DND-41 (cell line): Measurements from ENCODE around the gene TCF4.

Experiments
- ATAC-seq: fragments of 200-7000 bp; cut with Tn5 transposase; 3 replicates; pipeline ENCODE4 v1.9.1; 2021; ENCODE audit warnings: low read depth; ENCODE audit not compliant: insufficient read depth
- DNase-seq: peaks from one replicate; pipeline ENCODE4 v3.0.0-alpha.2; 2020
- H2AFZ ChIP-seq: 2 replicates; pipeline ENCODE4 v1.6.0; 2012; ENCODE audit warnings: low read depth, low read length
- H3K27ac ChIP-seq: 2 replicates; pipeline ENCODE4 v1.5.1; 2012; ENCODE audit warnings: low read length, inconsistent platforms
- H3K27me3 ChIP-seq: fragments of 200-600 bp; sonication (generic); 2 replicates; pipeline ENCODE4 v1.6.0; 2012; ENCODE audit warnings: low read length, mild to moderate bottlenecking, inconsistent platforms; ENCODE audit not compliant: insufficient read depth, poor library complexity
- H3K36me3 ChIP-seq: 2 replicates; pipeline ENCODE4 v1.5.1; 2012; ENCODE audit warnings: low read length, inconsistent platforms; ENCODE audit not compliant: insufficient read depth
- H3K4me1 ChIP-seq: 2 replicates; pipeline ENCODE4 v1.5.1; 2012; ENCODE audit warnings: mild to moderate bottlenecking, low read length; ENCODE audit not compliant: insufficient read depth
- H3K4me2 ChIP-seq: 2 replicates; pipeline ENCODE4 v1.6.0; 2012; ENCODE audit warnings: mild to moderate bottlenecking, moderate library complexity, low read length, inconsistent platforms; ENCODE audit not compliant: insufficient read depth
- H3K4me3 ChIP-seq, 2 experiments: fragments of 200-600 bp in 1 of 2; shearing (Covaris generic) in 1 of 2; 2 replicates each; pipeline ENCODE4 v1.5.1; 2012 to 2016; ENCODE audit warnings: inconsistent platforms in 2 of 2, low read length in 2 of 2, mild to moderate bottlenecking in 2 of 2, low read depth in 1 of 2, moderate library complexity in 1 of 2
- H3K79me2 ChIP-seq: 2 replicates; pipeline ENCODE4 v1.6.0; 2012; ENCODE audit warnings: low read length, inconsistent platforms; ENCODE audit not compliant: insufficient read depth
- H3K9ac ChIP-seq: 2 replicates; pipeline ENCODE4 v1.6.0; 2012; ENCODE audit warnings: low read depth, mild to moderate bottlenecking, inconsistent platforms, low read length, moderate library complexity
- H3K9me3 ChIP-seq: 2 replicates; pipeline ENCODE4 v1.5.1; 2012; ENCODE audit warnings: low read length, moderate library complexity, mild to moderate bottlenecking, inconsistent platforms; ENCODE audit not compliant: insufficient read depth, severe bottlenecking
- H4K20me1 ChIP-seq: 2 replicates; pipeline ENCODE4 v1.6.0; 2012; ENCODE audit warnings: low read length; ENCODE audit not compliant: insufficient read depth
- EZH2 ChIP-seq: IDR thresholded peaks from 3 replicates; pipeline ENCODE4 v1.6.1; 2012; ENCODE audit warnings: borderline replicate concordance, low read depth, mild to moderate bottlenecking, moderate library complexity, low read length, inconsistent platforms; ENCODE audit not compliant: severe bottlenecking
- TF ChIP-seq, protein P1 (sequence below): IDR thresholded peaks from 2 replicates; pipeline ENCODE4 v1.5.1; 2012; ENCODE audit warnings: borderline replicate concordance, low read length, moderate library complexity, mild to moderate bottlenecking; ENCODE audit not compliant: poor library complexity, severe bottlenecking; ENCODE audit errors: extremely low read depth

Gene TCF4

DNA sequence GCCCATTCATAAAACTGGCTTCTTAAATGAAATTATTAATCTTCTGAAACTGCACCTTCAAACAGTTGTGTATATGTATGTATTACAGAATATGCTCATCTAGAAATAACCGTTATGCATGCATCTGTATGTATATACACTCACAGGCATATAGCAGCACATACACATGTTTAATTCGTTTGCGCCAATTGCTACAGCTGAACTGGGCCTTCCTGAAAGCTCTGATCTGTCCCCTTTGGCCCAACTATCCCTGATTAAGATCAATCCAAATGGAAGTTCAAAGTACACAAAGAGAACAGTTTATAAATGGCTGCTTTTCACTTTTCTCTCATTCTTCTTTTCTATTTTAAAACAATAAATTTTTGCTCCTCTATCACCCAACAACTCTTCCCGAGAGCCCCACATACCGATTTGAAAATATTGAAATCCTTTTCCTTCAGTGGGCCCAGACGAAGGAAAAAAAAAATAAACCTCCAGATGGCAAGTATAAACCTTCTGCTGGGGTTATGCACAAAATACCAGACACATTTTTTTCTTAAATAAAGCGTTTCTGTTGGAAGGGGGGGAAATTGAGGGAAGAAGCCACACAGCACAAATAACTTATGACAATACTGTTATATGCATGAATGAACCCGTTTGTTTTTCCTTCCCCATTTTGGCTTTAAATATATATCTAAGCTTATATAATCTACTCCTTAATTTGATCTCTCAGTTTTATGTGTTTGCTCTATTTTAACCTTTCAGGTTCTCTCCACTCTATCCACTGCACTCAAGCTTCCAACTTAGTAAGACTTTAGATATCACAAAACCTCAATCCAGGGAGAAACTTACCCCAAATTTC is 267.3 kb downstream of the TCF4 start:
- H3K9me3 ChIP-seq = no peaks in the 10 kb centered on the region
- ATAC-seq (no peak), DNase-seq (no peak)
- no peak overlapping the region for H3K9ac ChIP-seq
- no peak overlapping the region for H3K4me2 ChIP-seq
- no peaks in the 10 kb centered on the region for H4K20me1 ChIP-seq
- peaks cover 9% of the 10 kb centered on the region for H3K4me1 ChIP-seq
- no peak overlapping the region for H3K27ac ChIP-seq
- H3K27me3 ChIP-seq = no peaks in the 10 kb centered on the region
- H3K36me3 ChIP-seq = no peaks in the 10 kb centered on the region
- no peak overlapping the region for H2AFZ ChIP-seq
- TF ChIP-seq EZH2 = no peak
- TF ChIP-seq, protein P1, sequence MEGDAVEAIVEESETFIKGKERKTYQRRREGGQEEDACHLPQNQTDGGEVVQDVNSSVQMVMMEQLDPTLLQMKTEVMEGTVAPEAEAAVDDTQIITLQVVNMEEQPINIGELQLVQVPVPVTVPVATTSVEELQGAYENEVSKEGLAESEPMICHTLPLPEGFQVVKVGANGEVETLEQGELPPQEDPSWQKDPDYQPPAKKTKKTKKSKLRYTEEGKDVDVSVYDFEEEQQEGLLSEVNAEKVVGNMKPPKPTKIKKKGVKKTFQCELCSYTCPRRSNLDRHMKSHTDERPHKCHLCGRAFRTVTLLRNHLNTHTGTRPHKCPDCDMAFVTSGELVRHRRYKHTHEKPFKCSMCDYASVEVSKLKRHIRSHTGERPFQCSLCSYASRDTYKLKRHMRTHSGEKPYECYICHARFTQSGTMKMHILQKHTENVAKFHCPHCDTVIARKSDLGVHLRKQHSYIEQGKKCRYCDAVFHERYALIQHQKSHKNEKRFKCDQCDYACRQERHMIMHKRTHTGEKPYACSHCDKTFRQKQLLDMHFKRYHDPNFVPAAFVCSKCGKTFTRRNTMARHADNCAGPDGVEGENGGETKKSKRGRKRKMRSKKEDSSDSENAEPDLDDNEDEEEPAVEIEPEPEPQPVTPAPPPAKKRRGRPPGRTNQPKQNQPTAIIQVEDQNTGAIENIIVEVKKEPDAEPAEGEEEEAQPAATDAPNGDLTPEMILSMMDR = no peak
- no peak overlapping the region for H3K4me3 ChIP-seq
- no peaks in the 10 kb centered on the region for H3K79me2 ChIP-seq

DNA sequence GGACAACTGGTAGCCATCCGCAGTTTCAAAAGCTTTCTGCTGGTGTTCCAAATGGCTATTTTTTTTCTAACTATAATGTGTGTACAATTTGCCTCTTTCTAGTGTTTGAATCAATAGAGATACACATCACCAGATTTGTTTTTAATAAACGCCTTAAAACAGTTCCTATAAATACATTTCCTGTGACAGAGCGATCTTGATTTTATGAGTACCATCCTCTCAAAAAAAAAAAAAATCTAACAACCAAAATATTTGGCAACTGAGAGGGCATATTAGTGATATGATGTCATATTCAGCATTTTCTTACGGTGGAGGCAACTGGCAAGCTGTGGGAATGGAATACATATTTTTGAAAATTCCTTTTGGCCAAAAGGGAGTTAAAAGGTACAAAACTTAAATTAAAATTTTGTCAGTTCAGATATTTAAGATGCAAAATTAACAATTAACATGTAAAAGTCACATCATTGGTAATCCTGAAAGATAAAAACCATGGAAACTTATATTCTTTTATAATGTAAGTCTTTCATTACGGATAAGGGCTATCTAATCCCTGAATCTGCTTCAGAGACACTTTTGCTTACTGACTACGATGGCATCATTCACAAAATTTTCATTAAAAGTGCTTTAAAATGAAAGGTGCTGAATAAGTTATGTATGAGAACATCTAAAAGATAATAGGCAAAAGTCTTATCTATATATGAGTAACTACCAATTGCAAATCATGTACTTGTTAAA is 268.4 kb downstream of the TCF4 start:
- no peak overlapping the region for H3K4me2 ChIP-seq
- no peak overlapping the region for H2AFZ ChIP-seq
- H3K79me2 ChIP-seq = no peaks in the 10 kb centered on the region
- H3K36me3 ChIP-seq = no peaks in the 10 kb centered on the region
- H3K27me3 ChIP-seq = no peaks in the 10 kb centered on the region
- no peak for ATAC-seq
- H3K4me3 ChIP-seq = no peak overlapping the region
- H3K4me1 ChIP-seq = peaks cover 9% of the 10 kb centered on the region
- H4K20me1 ChIP-seq = no peaks in the 10 kb centered on the region
- H3K9me3 ChIP-seq = no peaks in the 10 kb centered on the region
- no peak overlapping the region for H3K27ac ChIP-seq
- TF ChIP-seq EZH2 = no peak
- TF ChIP-seq, protein P1 = no peak
- DNase-seq = no peak
- H3K9ac ChIP-seq = no peak overlapping the region

DNA sequence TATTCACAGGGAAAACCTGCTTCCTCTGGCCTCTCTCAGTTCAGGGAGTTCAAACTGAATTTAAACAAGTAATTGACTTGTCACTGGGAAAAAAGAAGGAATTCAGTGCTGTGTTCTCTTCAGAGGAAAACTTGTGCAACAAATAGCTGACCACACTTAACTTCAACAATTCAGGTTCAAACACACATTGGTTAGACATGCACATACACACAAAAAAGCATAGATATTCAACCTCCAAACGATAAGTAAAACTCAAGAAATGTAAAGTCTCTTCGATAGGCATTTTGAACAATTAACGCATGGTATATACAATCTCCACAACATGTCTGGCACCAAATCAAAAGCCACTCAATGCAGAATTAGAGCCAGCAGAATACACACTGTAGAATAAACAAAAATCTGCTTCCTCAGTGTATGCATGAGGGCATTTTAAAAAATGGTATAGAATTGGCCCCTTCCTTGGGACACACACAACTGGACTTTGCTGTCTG is 269.0 kb downstream of the TCF4 start:
- H3K36me3 ChIP-seq = no peaks in the 10 kb centered on the region
- H3K4me2 ChIP-seq = no peak overlapping the region
- H2AFZ ChIP-seq = no peak overlapping the region
- H3K4me1 ChIP-seq = peaks cover 9% of the 10 kb centered on the region
- TF ChIP-seq EZH2 = no peak
- TF ChIP-seq, protein P1 = no peak
- H3K27ac ChIP-seq = no peak overlapping the region
- no peaks in the 10 kb centered on the region for H4K20me1 ChIP-seq
- no peaks in the 10 kb centered on the region for H3K27me3 ChIP-seq
- no peak for DNase-seq
- no peaks in the 10 kb centered on the region for H3K79me2 ChIP-seq
- no peak overlapping the region for H3K4me3 ChIP-seq
- no peak for ATAC-seq
- H3K9ac ChIP-seq = no peak overlapping the region
- H3K9me3 ChIP-seq = no peaks in the 10 kb centered on the region
